HEK293 (cell line): ENCODE measurements around the gene RYR2.

Experiments
- CTCF ChIA-PET: fragments of 350-600 bp; formaldehyde crosslinking; extraction: SDS; loops from one replicate; lab custom pipeline; 2021; ENCODE audit warnings: antibody characterized with exemption; lab: Yijun Ruan, JAX
- POLR2A ChIA-PET: fragments of 300-600 bp; formaldehyde crosslinking; extraction: SDS; loops from one replicate; lab custom pipeline; 2020; ENCODE audit warnings: antibody characterized with exemption, inconsistent platforms; lab: Yijun Ruan, JAX
- H3K27ac ChIP-seq: fragments of 200-500 bp; sonication (Bioruptor generic); 2 replicates; pipeline ENCODE4 v1.5.1; 2014; ENCODE audit warnings: low read depth, low read length, control low read depth, inconsistent platforms; ENCODE audit errors: extremely low read depth
- H3K36me3 ChIP-seq, 2 experiments: fragments of 200-500 bp in 1 of 2; sonication (Bioruptor generic) in 1 of 2; 1 replicate in 1 of 2; 2 replicates in 1 of 2; pipeline ENCODE4 v1.5.1; 2014 to 2017; ENCODE audit warnings: inconsistent platforms in 2 of 2, low read length in 2 of 2; ENCODE audit not compliant: control insufficient read depth in 2 of 2, insufficient read depth in 1 of 2
- H3K4me1 ChIP-seq: fragments of 200-500 bp; sonication (Bioruptor generic); 2 replicates; pipeline ENCODE4 v1.5.1; 2014; ENCODE audit warnings: mild to moderate bottlenecking, low read length, inconsistent platforms; ENCODE audit not compliant: control insufficient read depth, insufficient read depth
- H3K4me3 ChIP-seq: 2 replicates; pipeline ENCODE4 v1.5.1; 2011; ENCODE audit warnings: low read depth, mild to moderate bottlenecking, control low read depth, low read length, moderate library complexity
- H3K9me3 ChIP-seq: fragments of 200-500 bp; sonication (Bioruptor generic); 2 replicates; pipeline ENCODE4 v1.5.1; 2014; ENCODE audit warnings: low read depth, low read length, inconsistent platforms; ENCODE audit not compliant: control insufficient read depth, insufficient read depth
- MEIS1 ChIP-seq: sonication (generic); formaldehyde crosslinking; IDR thresholded peaks from 2 replicates; pipeline ENCODE4 v1.8.1; 2022; ENCODE audit warnings: missing genetic modification reagents, mild to moderate bottlenecking, borderline replicate concordance
- MYNN ChIP-seq: fragments of 450-650 bp; formaldehyde crosslinking; IDR thresholded peaks from 2 replicates; pipeline ENCODE4 v1.5.1; 2016; ENCODE audit warnings: missing biosample characterization, missing genetic modification characterization, borderline replicate concordance
- PRDM2 ChIP-seq: fragments of 450-650 bp; formaldehyde crosslinking; IDR thresholded peaks from 2 replicates; pipeline ENCODE4 v1.5.1; 2016; ENCODE audit warnings: missing biosample characterization, missing genetic modification characterization, borderline replicate concordance
- SALL2 ChIP-seq: fragments of 450-650 bp; formaldehyde crosslinking; IDR thresholded peaks from 2 replicates; pipeline ENCODE4 v1.5.0; 2017; ENCODE audit warnings: missing biosample characterization, mild to moderate bottlenecking, missing genetic modification characterization, borderline replicate concordance
- ZBTB7A ChIP-seq: fragments of 450-650 bp; formaldehyde crosslinking; IDR thresholded peaks from 2 replicates; pipeline ENCODE4 v1.5.1; 2016; ENCODE audit warnings: low read depth, missing biosample characterization, missing genetic modification characterization
- ZBTB8A ChIP-seq: fragments of 450-650 bp; formaldehyde crosslinking; IDR thresholded peaks from 2 replicates; pipeline ENCODE4 v1.5.1; 2016; ENCODE audit warnings: missing biosample characterization, missing genetic modification characterization
- ZFP3 ChIP-seq: fragments of 450-650 bp; formaldehyde crosslinking; IDR thresholded peaks from 2 replicates; pipeline ENCODE4 v1.5.1; 2016; ENCODE audit warnings: low read depth, missing biosample characterization, missing genetic modification characterization
- ZFP37 ChIP-seq: fragments of 450-650 bp; formaldehyde crosslinking; IDR thresholded peaks from 2 replicates; pipeline ENCODE4 v1.5.1; 2016; ENCODE audit warnings: missing biosample characterization, missing genetic modification characterization
- ZNF280C ChIP-seq: fragments of 450-650 bp; formaldehyde crosslinking; IDR thresholded peaks from 2 replicates; pipeline ENCODE4 v1.5.1; 2016; ENCODE audit warnings: missing biosample characterization, missing genetic modification characterization
- ZNF354C ChIP-seq: fragments of 450-650 bp; formaldehyde crosslinking; IDR thresholded peaks from 2 replicates; pipeline ENCODE4 v1.5.1; 2016; ENCODE audit warnings: missing biosample characterization, missing genetic modification characterization, low read depth, borderline replicate concordance
- ZNF366 ChIP-seq: fragments of 450-650 bp; formaldehyde crosslinking; conservative IDR thresholded peaks from 2 replicates; pipeline ENCODE4 v1.5.1; 2016; ENCODE audit warnings: missing biosample characterization, missing genetic modification characterization
- ZNF433 ChIP-seq: fragments of 450-650 bp; formaldehyde crosslinking; IDR thresholded peaks from 2 replicates; pipeline ENCODE4 v1.5.1; 2016; ENCODE audit warnings: missing biosample characterization, missing genetic modification characterization, low read depth
- ZNF558 ChIP-seq: fragments of 450-650 bp; formaldehyde crosslinking; IDR thresholded peaks from 2 replicates; pipeline ENCODE4 v1.5.1; 2016; ENCODE audit warnings: missing biosample characterization, missing genetic modification characterization
- ZNF792 ChIP-seq: fragments of 450-650 bp; formaldehyde crosslinking; IDR thresholded peaks from 2 replicates; pipeline ENCODE4 v1.5.1; 2016; ENCODE audit warnings: missing biosample characterization, missing genetic modification characterization
- TF ChIP-seq, protein P1 (sequence below): fragments of 450-650 bp; formaldehyde crosslinking; IDR thresholded peaks from 2 replicates; pipeline ENCODE4 v1.5.1; 2016; ENCODE audit warnings: missing biosample characterization, missing genetic modification characterization, borderline replicate concordance
- TF ChIP-seq, protein P2 (sequence below): fragments of 450-650 bp; formaldehyde crosslinking; IDR thresholded peaks from 2 replicates; pipeline ENCODE4 v1.5.0; 2017; ENCODE audit warnings: missing biosample characterization, missing genetic modification characterization, borderline replicate concordance
- TF ChIP-seq, protein P3 (sequence below): fragments of 450-650 bp; formaldehyde crosslinking; IDR thresholded peaks from 2 replicates; pipeline ENCODE4 v1.5.1; 2016; ENCODE audit warnings: missing biosample characterization, missing genetic modification characterization, low read depth
- TF ChIP-seq, protein P4 (sequence below): fragments of 450-650 bp; formaldehyde crosslinking; IDR thresholded peaks from 2 replicates; pipeline ENCODE4 v1.5.1; 2016; ENCODE audit warnings: missing biosample characterization, missing genetic modification characterization

The RYR2 gene

DNA sequence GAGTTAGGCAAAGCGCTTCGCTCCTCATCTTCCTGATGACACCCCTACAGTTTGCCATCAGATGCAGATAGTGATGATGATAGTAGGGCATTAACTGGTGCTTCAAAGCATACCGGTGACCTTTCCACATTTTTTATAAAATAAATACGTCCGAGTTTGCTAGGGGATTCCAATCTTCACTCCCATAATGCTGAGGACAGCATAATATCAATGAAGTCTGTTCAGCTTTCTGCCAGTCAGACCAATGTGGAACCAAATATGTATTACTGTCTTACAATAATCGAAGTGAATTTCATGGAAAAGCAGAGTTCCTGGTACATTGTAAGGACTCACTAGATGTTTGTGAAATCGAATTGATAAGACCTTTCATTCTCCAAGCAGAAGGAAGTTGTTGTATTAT, 258.7 kb downstream of the RYR2 start:
- H3K9me3 ChIP-seq, result no peaks in the 10 kb centered on the region
- no peaks in the 10 kb centered on the region for H3K36me3 ChIP-seq
- CTCF ChIA-PET, result no interaction called here
- no peaks in the 10 kb centered on the region for H3K4me1 ChIP-seq
- H3K27ac ChIP-seq, result no peak overlapping the region
- POLR2A ChIA-PET, result no interaction called here
- H3K4me3 ChIP-seq, result no peak overlapping the region
- TF ChIP-seq, protein P1, sequence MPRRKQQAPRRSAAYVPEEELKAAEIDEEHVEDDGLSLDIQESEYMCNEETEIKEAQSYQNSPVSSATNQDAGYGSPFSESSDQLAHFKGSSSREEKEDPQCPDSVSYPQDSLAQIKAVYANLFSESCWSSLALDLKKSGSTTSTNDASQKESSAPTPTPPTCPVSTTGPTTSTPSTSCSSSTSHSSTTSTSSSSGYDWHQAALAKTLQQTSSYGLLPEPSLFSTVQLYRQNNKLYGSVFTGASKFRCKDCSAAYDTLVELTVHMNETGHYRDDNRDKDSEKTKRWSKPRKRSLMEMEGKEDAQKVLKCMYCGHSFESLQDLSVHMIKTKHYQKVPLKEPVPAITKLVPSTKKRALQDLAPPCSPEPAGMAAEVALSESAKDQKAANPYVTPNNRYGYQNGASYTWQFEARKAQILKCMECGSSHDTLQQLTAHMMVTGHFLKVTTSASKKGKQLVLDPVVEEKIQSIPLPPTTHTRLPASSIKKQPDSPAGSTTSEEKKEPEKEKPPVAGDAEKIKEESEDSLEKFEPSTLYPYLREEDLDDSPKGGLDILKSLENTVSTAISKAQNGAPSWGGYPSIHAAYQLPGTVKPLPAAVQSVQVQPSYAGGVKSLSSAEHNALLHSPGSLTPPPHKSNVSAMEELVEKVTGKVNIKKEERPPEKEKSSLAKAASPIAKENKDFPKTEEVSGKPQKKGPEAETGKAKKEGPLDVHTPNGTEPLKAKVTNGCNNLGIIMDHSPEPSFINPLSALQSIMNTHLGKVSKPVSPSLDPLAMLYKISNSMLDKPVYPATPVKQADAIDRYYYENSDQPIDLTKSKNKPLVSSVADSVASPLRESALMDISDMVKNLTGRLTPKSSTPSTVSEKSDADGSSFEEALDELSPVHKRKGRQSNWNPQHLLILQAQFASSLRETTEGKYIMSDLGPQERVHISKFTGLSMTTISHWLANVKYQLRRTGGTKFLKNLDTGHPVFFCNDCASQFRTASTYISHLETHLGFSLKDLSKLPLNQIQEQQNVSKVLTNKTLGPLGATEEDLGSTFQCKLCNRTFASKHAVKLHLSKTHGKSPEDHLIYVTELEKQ (tag by site-specific recombination), result no peak
- TF ChIP-seq ZBTB8A (tag by site-specific recombination) (no peak), ZFP3 (no peak), ZNF280C (tag by site-specific recombination) (no peak), ZNF558 (no peak), MEIS1 (CRISPR knock-in tag) (no peak), MYNN (tag by site-specific recombination) (no peak), ZFP37 (tag by site-specific recombination) (no peak), ZNF354C (tag by site-specific recombination) (no peak), PRDM2 (no peak), ZBTB7A (tag by site-specific recombination) (no peak), ZNF792 (tag by site-specific recombination) (no peak), ZNF366 (tag by site-specific recombination) (no peak), SALL2 (no peak), ZNF433 (tag by site-specific recombination) (no peak)
- TF ChIP-seq, protein P2, sequence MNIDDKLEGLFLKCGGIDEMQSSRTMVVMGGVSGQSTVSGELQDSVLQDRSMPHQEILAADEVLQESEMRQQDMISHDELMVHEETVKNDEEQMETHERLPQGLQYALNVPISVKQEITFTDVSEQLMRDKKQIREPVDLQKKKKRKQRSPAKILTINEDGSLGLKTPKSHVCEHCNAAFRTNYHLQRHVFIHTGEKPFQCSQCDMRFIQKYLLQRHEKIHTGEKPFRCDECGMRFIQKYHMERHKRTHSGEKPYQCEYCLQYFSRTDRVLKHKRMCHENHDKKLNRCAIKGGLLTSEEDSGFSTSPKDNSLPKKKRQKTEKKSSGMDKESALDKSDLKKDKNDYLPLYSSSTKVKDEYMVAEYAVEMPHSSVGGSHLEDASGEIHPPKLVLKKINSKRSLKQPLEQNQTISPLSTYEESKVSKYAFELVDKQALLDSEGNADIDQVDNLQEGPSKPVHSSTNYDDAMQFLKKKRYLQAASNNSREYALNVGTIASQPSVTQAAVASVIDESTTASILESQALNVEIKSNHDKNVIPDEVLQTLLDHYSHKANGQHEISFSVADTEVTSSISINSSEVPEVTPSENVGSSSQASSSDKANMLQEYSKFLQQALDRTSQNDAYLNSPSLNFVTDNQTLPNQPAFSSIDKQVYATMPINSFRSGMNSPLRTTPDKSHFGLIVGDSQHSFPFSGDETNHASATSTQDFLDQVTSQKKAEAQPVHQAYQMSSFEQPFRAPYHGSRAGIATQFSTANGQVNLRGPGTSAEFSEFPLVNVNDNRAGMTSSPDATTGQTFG (tag by site-specific recombination), result no peak
- TF ChIP-seq, protein P3, sequence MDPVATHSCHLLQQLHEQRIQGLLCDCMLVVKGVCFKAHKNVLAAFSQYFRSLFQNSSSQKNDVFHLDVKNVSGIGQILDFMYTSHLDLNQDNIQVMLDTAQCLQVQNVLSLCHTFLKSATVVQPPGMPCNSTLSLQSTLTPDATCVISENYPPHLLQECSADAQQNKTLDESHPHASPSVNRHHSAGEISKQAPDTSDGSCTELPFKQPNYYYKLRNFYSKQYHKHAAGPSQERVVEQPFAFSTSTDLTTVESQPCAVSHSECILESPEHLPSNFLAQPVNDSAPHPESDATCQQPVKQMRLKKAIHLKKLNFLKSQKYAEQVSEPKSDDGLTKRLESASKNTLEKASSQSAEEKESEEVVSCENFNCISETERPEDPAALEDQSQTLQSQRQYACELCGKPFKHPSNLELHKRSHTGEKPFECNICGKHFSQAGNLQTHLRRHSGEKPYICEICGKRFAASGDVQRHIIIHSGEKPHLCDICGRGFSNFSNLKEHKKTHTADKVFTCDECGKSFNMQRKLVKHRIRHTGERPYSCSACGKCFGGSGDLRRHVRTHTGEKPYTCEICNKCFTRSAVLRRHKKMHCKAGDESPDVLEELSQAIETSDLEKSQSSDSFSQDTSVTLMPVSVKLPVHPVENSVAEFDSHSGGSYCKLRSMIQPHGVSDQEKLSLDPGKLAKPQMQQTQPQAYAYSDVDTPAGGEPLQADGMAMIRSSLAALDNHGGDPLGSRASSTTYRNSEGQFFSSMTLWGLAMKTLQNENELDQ (tag by site-specific recombination), result no peak
- TF ChIP-seq, protein P4, sequence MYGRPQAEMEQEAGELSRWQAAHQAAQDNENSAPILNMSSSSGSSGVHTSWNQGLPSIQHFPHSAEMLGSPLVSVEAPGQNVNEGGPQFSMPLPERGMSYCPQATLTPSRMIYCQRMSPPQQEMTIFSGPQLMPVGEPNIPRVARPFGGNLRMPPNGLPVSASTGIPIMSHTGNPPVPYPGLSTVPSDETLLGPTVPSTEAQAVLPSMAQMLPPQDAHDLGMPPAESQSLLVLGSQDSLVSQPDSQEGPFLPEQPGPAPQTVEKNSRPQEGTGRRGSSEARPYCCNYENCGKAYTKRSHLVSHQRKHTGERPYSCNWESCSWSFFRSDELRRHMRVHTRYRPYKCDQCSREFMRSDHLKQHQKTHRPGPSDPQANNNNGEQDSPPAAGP, result no peak
